Measurements from ENCODE around the gene INHBA.

DNA sequence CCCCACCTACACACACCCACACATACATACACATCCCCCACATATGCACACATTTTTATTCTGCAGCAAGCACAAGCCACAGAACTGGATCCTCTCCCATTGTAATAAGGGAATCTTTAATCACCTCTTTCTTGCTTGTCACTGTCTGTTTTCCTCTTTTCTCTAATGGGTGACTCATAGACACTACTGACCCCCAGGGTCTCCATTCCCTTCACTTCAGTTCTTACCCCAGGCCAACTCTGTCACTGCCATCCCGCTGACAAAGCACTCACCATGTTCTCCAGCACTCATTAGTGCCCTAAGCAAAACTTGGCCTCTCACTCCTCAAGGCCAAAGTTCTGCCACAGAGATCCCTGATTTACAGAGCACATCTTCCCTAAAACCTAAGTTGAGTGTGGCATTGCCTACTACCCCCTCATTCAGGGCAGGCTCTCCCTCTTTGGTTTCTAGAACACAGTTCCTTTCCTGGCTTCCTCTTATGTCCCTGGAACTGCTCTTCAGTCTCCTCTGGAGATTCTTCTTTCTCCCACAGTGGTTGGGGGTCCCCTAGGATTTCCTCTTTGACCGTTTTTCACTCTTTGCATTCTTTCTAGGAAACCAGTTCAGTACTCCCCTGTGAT is 39.6 kb upstream of the INHBA start:
- TF ChIP-seq, protein P1, sequence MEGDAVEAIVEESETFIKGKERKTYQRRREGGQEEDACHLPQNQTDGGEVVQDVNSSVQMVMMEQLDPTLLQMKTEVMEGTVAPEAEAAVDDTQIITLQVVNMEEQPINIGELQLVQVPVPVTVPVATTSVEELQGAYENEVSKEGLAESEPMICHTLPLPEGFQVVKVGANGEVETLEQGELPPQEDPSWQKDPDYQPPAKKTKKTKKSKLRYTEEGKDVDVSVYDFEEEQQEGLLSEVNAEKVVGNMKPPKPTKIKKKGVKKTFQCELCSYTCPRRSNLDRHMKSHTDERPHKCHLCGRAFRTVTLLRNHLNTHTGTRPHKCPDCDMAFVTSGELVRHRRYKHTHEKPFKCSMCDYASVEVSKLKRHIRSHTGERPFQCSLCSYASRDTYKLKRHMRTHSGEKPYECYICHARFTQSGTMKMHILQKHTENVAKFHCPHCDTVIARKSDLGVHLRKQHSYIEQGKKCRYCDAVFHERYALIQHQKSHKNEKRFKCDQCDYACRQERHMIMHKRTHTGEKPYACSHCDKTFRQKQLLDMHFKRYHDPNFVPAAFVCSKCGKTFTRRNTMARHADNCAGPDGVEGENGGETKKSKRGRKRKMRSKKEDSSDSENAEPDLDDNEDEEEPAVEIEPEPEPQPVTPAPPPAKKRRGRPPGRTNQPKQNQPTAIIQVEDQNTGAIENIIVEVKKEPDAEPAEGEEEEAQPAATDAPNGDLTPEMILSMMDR (conservative IDR thresholded peaks at IDR 0.05; ENCODE audit: low read depth in 2 of 2), result no peak
- TF ChIP-seq EZH2 (IDR thresholded peaks at IDR 0.05; ENCODE audit: low read depth, unreplicated experiment) (no peak), POLR2AphosphoS5 (IDR thresholded peaks at IDR 0.05; ENCODE audit: low read depth) (no peak), NANOG (IDR thresholded peaks at IDR 0.05; ENCODE audit: borderline replicate concordance) (no peak), CREB1 (CRISPR knock-in tag; IDR thresholded peaks at IDR 0.05; ENCODE audit: low read depth) (no peak)
